CD4-positive, alpha-beta T cell treated with Interleukin-15 for 4 hours (primary cell): ENCODE results near the gene ZNF438.

Experiments
- DNase-seq: peaks from one replicate; pipeline ENCODE4 v3.0.0-alpha.2; 2020; ENCODE audit warnings: low spot score

The ZNF438 gene

GRCh38 chr10:30842894-30843293 is 188.8 kb downstream of the ZNF438 start:
- DNase-seq, result no peak

- no peak for DNase-seq
Observed at GRCh38 chr10:30842185-30842584, 189.5 kb downstream of the ZNF438 start.

DNA sequence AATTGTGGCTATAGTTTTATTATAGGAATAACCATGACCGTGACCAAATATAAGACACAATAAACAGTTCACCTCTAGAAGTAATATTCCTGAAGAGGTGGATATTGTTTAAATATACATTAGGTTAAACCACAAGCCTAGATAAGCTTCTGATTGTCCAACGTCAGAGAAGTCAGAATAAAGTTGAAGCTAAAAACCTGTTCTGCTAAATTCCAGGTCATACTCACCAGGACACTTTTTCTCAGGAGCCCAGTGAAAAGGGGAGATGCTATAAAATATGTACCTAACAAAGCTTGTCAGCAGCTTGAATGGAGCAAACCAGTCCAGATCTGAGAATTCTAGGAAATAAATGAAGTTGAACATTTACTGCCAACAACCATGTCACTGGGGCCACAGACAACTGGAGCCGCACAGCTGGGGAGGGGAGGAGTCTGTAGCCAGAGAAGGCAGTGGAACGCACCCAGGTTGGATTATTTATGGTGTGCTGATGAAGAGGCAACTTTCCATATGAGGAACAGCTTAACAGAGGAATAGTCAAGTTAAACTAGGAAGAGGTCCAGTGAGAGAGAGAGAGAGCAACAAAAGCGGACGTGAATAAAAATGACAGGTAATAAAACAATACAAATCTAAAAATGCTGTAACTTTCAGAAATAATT is 191.1 kb downstream of the ZNF438 start:
- no peak for DNase-seq

- no peak for DNase-seq
Observed at GRCh38 chr10:30839652-30840051, 192.0 kb downstream of the ZNF438 start.

DNA sequence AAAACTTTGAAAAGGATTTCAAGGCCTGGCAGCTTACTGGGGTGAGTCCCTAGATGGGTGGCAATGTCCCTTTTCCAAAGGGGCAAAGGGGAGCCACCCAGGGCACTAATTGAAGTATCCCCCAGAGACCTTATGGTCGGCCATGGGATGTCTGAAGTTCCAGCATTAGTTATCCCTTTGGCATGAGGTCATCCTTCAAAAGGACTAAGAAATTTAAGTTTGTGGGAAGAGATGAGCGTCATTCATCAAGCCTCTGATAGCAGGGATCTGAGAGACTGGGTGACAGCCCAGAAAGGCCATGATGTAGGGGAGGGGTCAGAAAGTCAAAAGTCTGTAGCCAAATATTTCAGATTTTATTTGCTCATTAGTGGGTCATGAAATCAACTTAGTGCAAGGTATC is 195.3 kb downstream of the ZNF438 start:
- DNase-seq, result no peak

DNA sequence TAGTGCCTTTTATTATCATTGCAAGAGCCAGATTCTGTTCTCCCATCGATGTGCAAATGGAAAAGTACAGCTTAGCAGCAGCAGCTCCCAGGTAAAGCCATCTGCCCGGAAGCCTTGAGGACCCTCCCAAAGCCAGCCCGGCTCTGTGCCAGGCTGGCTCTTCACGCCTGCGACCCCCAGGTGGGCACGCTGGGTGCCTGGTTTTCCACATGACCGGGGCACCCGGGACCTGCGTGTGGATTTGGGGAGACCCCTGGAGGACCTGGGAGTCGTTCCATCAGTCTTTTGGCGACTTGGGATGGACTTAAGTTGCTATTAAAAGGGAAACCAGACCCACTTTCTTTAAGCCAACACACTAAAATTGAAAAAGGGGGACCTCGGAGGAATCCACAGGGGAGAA is 196.5 kb downstream of the ZNF438 start:
- no peak for DNase-seq

- no peak for DNase-seq
Observed at GRCh38 chr10:30834651-30835050, 197.0 kb downstream of the ZNF438 start.

GRCh38 chr10:30834153-30834552 is 197.5 kb downstream of the ZNF438 start:
- DNase-seq, result no peak

DNA sequence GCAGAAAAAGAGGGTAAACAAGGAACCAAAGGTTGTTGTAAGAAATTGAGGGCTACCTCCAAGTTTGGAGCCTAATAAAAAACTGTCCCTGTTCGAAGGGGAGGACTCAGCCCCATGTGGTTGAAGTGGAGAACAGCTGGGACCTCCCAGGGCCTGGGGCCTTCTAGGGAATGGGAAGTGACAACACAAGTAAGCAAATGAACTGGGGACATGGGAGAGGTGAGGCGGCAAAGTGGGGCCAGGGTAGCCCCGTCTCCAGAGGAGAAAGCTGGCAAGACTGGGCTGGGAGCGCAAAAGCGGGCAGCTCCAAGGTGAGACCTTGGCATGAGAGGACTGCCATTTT is 198.1 kb downstream of the ZNF438 start:
- DNase-seq, result no peak

DNA sequence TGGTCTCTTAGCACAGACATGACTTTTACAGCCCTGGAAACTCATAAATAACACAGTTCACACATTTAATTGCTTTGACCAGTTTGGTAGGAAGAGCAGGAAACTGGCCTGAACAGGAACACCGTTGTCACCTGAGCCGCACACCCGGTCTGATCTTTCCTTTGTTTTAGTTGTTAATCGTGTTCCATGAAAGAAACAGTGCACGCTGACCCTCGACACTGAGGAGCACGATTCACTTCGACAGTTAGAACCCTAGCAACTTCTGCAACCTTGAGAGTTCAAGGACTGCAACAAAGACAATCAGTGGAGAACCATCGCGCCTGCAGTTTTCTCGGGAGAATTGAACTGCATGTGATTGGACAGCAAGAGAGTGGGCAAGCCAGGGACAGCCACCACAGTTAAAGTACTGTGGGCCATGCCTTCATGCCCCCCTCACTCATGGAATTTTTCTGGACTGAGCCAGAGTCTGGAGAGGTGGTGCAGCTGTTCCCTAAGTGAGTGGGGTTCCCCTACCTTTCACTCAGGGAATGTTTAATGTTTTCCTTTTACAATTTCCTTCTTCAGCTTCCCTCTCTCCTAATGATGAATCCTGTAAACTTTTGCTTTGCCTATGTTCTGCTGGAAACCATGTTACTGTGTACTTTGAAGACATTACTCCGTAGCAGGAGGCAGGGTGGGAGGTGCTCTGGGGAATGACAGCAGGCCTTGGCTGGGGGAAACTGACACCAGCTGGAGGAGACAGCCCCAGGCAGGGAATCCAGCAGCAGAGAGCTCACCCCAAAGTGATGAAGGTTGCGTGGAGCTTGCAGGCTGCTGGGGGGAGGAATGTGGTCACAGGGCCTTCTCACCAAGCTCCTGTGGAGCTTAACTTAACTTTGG is 198.7 kb downstream of the ZNF438 start:
- no peak for DNase-seq

DNA sequence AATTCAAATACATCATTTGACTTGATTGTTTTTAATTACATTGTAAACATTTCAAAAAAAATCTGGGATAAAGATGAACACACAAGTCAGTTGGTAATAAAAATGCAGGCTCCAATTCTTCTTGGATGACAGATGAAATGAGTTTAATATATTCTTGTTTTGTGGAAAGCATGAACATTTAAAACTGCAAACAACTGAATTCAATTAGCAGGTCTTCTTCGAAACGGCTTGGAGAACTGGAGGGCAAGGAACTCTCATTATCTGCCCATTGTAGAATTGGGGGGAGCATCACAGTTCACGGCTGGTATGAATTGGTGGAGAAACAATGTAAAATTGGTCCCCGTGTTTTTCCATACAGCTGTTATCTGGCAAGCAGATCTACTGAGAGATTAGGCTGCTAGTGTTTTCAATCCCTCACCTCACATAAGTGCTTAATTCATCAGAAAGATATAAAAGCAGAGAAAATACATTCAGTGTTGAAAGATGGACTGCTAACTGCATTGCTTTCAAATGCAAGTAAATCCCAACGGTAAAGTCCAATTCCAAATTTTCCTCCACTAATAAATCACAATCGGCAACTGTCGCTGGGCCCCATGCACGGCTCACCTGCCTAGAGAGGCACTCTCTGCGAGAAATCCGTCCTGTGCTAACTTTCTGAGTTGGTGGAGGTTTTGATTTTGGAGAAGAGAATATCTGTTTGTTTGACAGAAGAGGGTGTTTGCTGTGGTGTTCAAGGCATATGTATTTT is 199.5 kb downstream of the ZNF438 start:
- DNase-seq, result no peak

GRCh38 chr10:30831426-30831825 is 200.2 kb downstream of the ZNF438 start:
- no peak for DNase-seq

DNA sequence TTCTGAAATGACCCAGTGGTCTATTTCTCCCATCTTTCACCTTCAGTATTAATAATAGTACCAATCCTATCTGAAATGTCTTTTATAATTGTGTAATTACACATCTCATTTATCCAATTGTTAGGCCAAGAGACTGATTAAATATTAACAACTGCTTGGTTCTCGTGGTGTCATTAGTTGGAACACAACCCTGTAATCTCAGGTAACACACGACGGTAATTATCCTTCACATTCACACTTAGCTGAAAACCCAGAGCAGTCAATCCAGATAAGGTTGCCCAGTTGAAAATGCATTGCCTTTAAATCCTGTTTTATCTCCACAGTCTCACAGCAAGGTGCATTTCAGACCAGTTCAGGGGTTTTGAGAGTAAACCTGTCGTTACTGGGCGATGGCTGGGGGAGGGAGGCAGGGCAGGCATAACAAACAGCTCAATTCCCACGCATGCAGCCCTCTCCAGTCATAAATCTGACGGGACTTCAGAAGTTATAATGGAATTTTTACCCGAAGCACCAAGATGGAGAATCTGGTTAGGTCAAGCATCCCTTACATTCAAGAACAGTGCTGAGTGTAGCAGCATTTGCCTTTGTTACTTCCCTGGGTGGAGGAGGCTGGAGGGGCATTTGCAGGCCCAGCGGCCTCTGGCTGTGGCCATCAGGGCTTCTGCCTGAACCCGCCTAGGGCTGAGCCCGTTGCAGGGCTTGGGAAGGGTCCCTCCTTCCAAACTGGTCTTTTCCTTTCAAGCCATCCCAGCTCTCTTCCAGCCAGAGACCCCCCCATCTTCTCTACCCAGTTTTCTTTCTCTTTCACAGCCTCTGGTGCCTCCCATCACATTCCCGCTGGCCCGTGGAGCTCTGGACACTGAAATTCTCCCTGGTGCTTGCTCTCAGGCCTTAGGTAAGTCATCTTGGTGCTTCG is 201.1 kb downstream of the ZNF438 start:
- no peak for DNase-seq

GRCh38 chr10:30829901-30830300 is 201.8 kb downstream of the ZNF438 start:
- no peak for DNase-seq

DNA sequence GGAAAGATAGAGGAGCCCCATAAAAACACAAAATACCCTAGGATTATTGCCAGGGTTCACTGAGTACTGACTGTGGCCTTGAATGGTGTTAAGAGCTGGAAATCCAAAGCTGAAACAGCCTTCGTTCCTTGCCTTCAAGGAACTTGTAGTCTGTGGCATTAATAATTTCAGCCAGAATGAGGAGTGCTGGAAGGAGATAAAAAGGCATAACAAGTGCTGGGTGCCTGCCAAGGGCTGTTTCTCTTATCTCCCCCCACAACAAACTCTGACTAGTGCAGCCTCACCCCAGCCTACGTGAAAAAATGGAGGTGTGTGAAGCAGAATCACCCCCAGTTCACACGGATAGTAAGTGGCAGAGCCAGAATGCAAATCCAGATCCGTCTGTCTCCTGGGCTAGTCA is 203.0 kb downstream of the ZNF438 start:
- no peak for DNase-seq

- DNase-seq, result no peak
Observed at GRCh38 chr10:30828164-30828563, 203.5 kb downstream of the ZNF438 start.

GRCh38 chr10:30827531-30828120 is 204.0 kb downstream of the ZNF438 start:
- no peak for DNase-seq

DNA sequence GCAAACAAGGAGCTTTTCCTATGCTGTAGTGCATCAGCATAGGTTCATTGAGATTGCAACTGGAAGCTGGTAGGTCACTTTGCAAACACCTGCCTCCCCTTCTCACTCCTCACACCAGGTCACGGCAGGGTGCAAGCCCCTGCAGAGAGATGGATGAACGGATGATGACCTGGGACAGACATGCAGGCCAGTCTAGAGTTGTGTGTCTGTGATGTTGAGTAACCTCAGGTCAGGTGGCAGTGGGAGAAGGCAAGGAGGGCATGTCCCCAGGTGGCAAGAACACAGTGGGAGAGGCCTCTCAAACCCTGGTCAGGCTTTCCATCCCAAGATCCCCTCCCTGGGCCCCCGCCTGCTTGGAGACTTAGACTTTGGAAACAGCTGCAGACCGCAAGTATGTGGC is 205.0 kb downstream of the ZNF438 start:
- no peak for DNase-seq

DNA sequence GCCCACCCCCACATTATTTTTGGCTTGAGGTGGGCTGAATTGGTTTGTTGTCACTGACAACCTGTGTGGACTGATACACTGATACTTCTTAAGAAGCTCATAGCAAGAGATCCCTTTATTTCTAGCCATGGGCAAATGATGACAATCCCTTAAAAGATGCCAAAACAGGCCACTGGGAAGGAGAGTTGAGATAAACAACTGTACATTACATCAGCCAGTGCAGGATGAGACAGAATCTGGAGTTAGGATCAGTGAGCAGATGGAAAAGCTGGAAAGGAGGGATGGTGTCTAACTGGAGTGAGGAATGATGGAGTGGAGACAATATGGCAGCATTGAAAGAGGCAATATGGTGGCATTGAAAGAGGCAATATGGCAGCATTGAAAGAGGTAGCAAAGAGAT is 206.2 kb downstream of the ZNF438 start:
- DNase-seq, result no peak

GRCh38 chr10:30825022-30825421 is 206.6 kb downstream of the ZNF438 start:
- DNase-seq, result no peak

- DNase-seq, result no peak
Observed at GRCh38 chr10:30823651-30824050, 208.0 kb downstream of the ZNF438 start.
